Measurements from ENCODE around the gene POLD3.

The POLD3 gene

GRCh38 chr11:74615988-74616387, 23.6 kb downstream of the POLD3 start:
- DNase-seq (ENCODE audit: low read depth), result no peak
- in situ Hi-C loops (cut with HindIII; ENCODE audit: low sequenced_read_pairs), result loop anchor here (5.0 kb wide), 1 partner anchor 111 kb away; no protein-coding TSS in a partner anchor
- TF ChIP-seq CTCF (IDR thresholded peaks at IDR 0.05; ENCODE audit: low read depth, low read length, missing control alignments), result no peak
- H3K4me3 ChIP-seq (ENCODE audit: low read depth, low read length), result no peak overlapping the region

GRCh38 chr11:74620531-74620930, 28.1 kb downstream of the POLD3 start:
- no peak for DNase-seq (ENCODE audit: low read depth)
- H3K4me3 ChIP-seq (ENCODE audit: low read depth, low read length), result no peak overlapping the region
- in situ Hi-C loops (cut with HindIII; ENCODE audit: low sequenced_read_pairs), result no loop called here
- TF ChIP-seq CTCF (IDR thresholded peaks at IDR 0.05; ENCODE audit: low read depth, low read length, missing control alignments), result no peak

GRCh38 chr11:74626130-74626529, 33.7 kb downstream of the POLD3 start:
- no peak for DNase-seq (ENCODE audit: low read depth)
- in situ Hi-C loops (cut with HindIII; ENCODE audit: low sequenced_read_pairs), result no loop called here
- no peak for TF ChIP-seq CTCF (IDR thresholded peaks at IDR 0.05; ENCODE audit: low read depth, low read length, missing control alignments)
- no peak overlapping the region for H3K4me3 ChIP-seq (ENCODE audit: low read depth, low read length)

GRCh38 chr11:74626604-74627003, 34.2 kb downstream of the POLD3 start:
- DNase-seq (ENCODE audit: low read depth), result no peak
- H3K4me3 ChIP-seq (ENCODE audit: low read depth, low read length), result no peak overlapping the region
- in situ Hi-C loops (cut with HindIII; ENCODE audit: low sequenced_read_pairs), result no loop called here
- TF ChIP-seq CTCF (IDR thresholded peaks at IDR 0.05; ENCODE audit: low read depth, low read length, missing control alignments), result no peak

- H3K4me3 ChIP-seq (ENCODE audit: low read depth, low read length), result no peak overlapping the region
- in situ Hi-C loops (cut with HindIII; ENCODE audit: low sequenced_read_pairs), result no loop called here
- DNase-seq (ENCODE audit: low read depth), result no peak
- TF ChIP-seq CTCF (IDR thresholded peaks at IDR 0.05; ENCODE audit: low read depth, low read length, missing control alignments), result no peak
Measured at GRCh38 chr11:74627381-74627780, 35.0 kb downstream of the POLD3 start.

- in situ Hi-C loops (cut with HindIII; ENCODE audit: low sequenced_read_pairs), result no loop called here
- no peak for TF ChIP-seq CTCF (IDR thresholded peaks at IDR 0.05; ENCODE audit: low read depth, low read length, missing control alignments)
- DNase-seq (ENCODE audit: low read depth), result no peak
Measured at GRCh38 chr11:74630043-74630442, 37.7 kb downstream of the POLD3 start.

More at GRCh38 chr11:74630043-74630442, 37.7 kb downstream of the POLD3 start:
- H3K4me3 ChIP-seq (ENCODE audit: low read depth, low read length), result no peak overlapping the region

Data from astrocyte of the cerebellum (primary cell).